Endothelial cell of umbilical vein (primary cell): ENCODE data around the gene PSMA8. TPM values are rescaled to one million over a fixed set of nuclear protein-coding genes. Genes with fewer than 3 reads are reported as not detected.
"Not testable (repeated sequence)": the region's sequence is repeated elsewhere in the genome, so short reads cannot be mapped to it uniquely, and the experiment has no call there.

ENCODE experiments used
- BruUV-seq: library from RNA; stranded (reverse); fragments of 400-500 nt; replicated peaks from 2 replicates; lab custom pipeline; 2021; lab: Mats Ljungman, UMichigan
- CTCF ChIA-PET: fragments of 300-600, 350-600 bp; sonication (Branson Sonifier 250); formaldehyde crosslinking; loops from one replicate; lab custom pipeline; 2021; ENCODE audit warnings: antibody characterized with exemption, inconsistent platforms; lab: Charles Lee
- POLR2A ChIA-PET: fragments of 300-600, 350-600 bp; sonication (Branson Sonifier 250); formaldehyde crosslinking; loops from one replicate; lab custom pipeline; 2021; ENCODE audit warnings: antibody characterized with exemption, inconsistent platforms; lab: Charles Lee
- DNase-seq: peaks from one replicate; pipeline ENCODE4 v3.0.0-alpha.2; 2011; ENCODE audit warnings: low read depth, low spot score
- FAIRE-seq: peaks from 2 replicates; lab custom pipeline; 2011; peaks lifted over from hg19 to GRCh38; lab: Jason Lieb, UNC
- H2AFZ ChIP-seq: 2 replicates; pipeline ENCODE4 v1.6.0; 2012; ENCODE audit warnings: low read depth, low read length, control low read depth, inconsistent platforms
- H3K27ac ChIP-seq: 2 replicates; pipeline ENCODE4 v1.5.1; 2011; ENCODE audit warnings: low read depth, mild to moderate bottlenecking, control low read depth, low read length, moderate library complexity; ENCODE audit not compliant: insufficient read depth
- H3K27me3 ChIP-seq, 2 experiments: 2 replicates each; pipeline versions ENCODE4 v1.6.0 to v1.6.1; 2011; ENCODE audit warnings: low read length in 2 of 2, mixed read lengths in 1 of 2; ENCODE audit not compliant: control insufficient read depth in 2 of 2, insufficient read depth in 2 of 2
- H3K36me3 ChIP-seq, 2 experiments: 2 replicates in 1 of 2; 3 replicates in 1 of 2; pipeline ENCODE4 v1.5.1; 2011; ENCODE audit warnings: low read length in 2 of 2, mild to moderate bottlenecking in 1 of 2, moderate library complexity in 1 of 2; ENCODE audit not compliant: control insufficient read depth in 2 of 2, insufficient read depth in 2 of 2; ENCODE audit errors: extremely low read depth in 1 of 2
- H3K4me1 ChIP-seq: 3 replicates; pipeline ENCODE4 v1.5.1; 2011; ENCODE audit warnings: mild to moderate bottlenecking, low read length; ENCODE audit not compliant: control insufficient read depth, insufficient read depth; ENCODE audit errors: extremely low read depth
- H3K4me2 ChIP-seq: 2 replicates; pipeline ENCODE4 v1.6.1; 2011; ENCODE audit warnings: low read length, control low read depth, mixed read lengths; ENCODE audit not compliant: insufficient read depth
- H3K4me3 ChIP-seq, 3 experiments: fragments of 200-600 bp in 1 of 3; sonication (generic), shearing (Covaris generic) in 1 of 3; replicated peaks in 1 of 3; 2 replicates each; pipeline ENCODE4 v1.5.1; 2011 to 2016; ENCODE audit warnings: control low read depth in 3 of 3, low read length in 3 of 3, mild to moderate bottlenecking in 2 of 3, inconsistent platforms in 1 of 3, low read depth in 1 of 3, moderate library complexity in 1 of 3; ENCODE audit not compliant: insufficient read depth in 1 of 3
- H3K79me2 ChIP-seq: 2 replicates; pipeline ENCODE4 v1.6.0; 2012; ENCODE audit warnings: low read length, inconsistent platforms; ENCODE audit not compliant: control insufficient read depth, insufficient read depth
- H3K9ac ChIP-seq: replicated peaks from 2 replicates; pipeline ENCODE3; 2011; ENCODE audit warnings: low read length, control low read depth; ENCODE audit not compliant: insufficient read depth; ENCODE audit errors: extremely low read depth
- H3K9me1 ChIP-seq: replicated peaks from 3 replicates; pipeline ENCODE4 v1.6.0; 2011; ENCODE audit warnings: mild to moderate bottlenecking, low read length; ENCODE audit not compliant: control insufficient read depth, insufficient read depth; ENCODE audit errors: extremely low read depth
- H3K9me3 ChIP-seq: replicated peaks from 2 replicates; pipeline ENCODE4 v1.5.1; 2012; ENCODE audit warnings: low read length, inconsistent platforms; ENCODE audit not compliant: control insufficient read depth, insufficient read depth
- H4K20me1 ChIP-seq: replicated peaks from 2 replicates; pipeline ENCODE3; 2011; ENCODE audit warnings: mild to moderate bottlenecking, low read length; ENCODE audit not compliant: control insufficient read depth, insufficient read depth; ENCODE audit errors: extremely low read depth
- EZH2 ChIP-seq: IDR thresholded peaks from 2 replicates; pipeline ENCODE4 v1.6.1; 2012; ENCODE audit warnings: borderline replicate concordance, low read depth, mild to moderate bottlenecking, moderate library complexity, low read length, inconsistent platforms; ENCODE audit not compliant: severe bottlenecking
- FOS ChIP-seq: IDR thresholded peaks from 2 replicates; pipeline ENCODE4 v1.6.1; 2011; ENCODE audit warnings: mild to moderate bottlenecking, low read length, moderate library complexity, borderline replicate concordance; ENCODE audit not compliant: insufficient read depth
- GATA2 ChIP-seq: IDR thresholded peaks from 2 replicates; pipeline ENCODE4 v1.7.0; 2011; ENCODE audit warnings: low read depth, mild to moderate bottlenecking, moderate library complexity, mixed read lengths, low read length; ENCODE audit not compliant: insufficient read length, insufficient read depth
- JUN ChIP-seq: IDR thresholded peaks from 2 replicates; pipeline ENCODE4 v1.6.1; 2011; ENCODE audit warnings: borderline replicate concordance, low read depth; ENCODE audit not compliant: insufficient read length, insufficient read depth
- MYC ChIP-seq: IDR thresholded peaks from one replicate; pipeline ENCODE4 v1.6.1; 2011; ENCODE audit warnings: mild to moderate bottlenecking, low read depth, low read length
- POLR2A ChIP-seq: IDR thresholded peaks from 2 replicates; pipeline ENCODE4 v1.6.1; 2012; ENCODE audit warnings: low read depth, mild to moderate bottlenecking, control low read depth, low read length
- POLR2AphosphoS5 ChIP-seq: IDR thresholded peaks from 2 replicates; pipeline ENCODE4 v1.6.1; 2012; ENCODE audit warnings: low read depth, mild to moderate bottlenecking, control low read depth, low read length, moderate library complexity; ENCODE audit not compliant: insufficient read depth
- dilution Hi-C: fragments of 300-500 bp; cut with MboI; formaldehyde crosslinking; loops from one replicate; pipeline ENCODE4 v1.15.0; 2019; ENCODE audit warnings: low sequenced_read_pairs; ENCODE audit not compliant: extremely low pct_ligation_motif_present
- intact Hi-C: fragments of 100-400 bp; cut with micrococcal nuclease; formaldehyde crosslinking; loops from one replicate; pipeline ENCODE4 v1.10.0; 2022
- polyA plus RNA-seq, 4 experiments: library from polyadenylated mRNA; depleted of rRNA in 3 of 4; stranded (reverse) in 3 of 4; unstranded in 1 of 4; fragments of >200 nt; gene quantifications; 2 replicates each; pipeline versions ENCODE4 v1.2.1 to v1.2.3, GENCODE V29; 2011 to 2012; ENCODE audit warnings: missing spikeins in 1 of 4
- total RNA-seq: library from RNA; stranded (reverse); gene quantifications from 2 replicates; pipeline ENCODE4 v1.2.3, GENCODE V29; 2021
- TF ChIP-seq, protein P1 (sequence below), 2 donors: IDR thresholded peaks; 1 replicate in 1 of 2; 2 replicates in 1 of 2; pipeline ENCODE4 v1.5.1; 2011; ENCODE audit warnings: low read length in 2 of 2, mild to moderate bottlenecking in 2 of 2, moderate library complexity in 2 of 2, control low read depth in 1 of 2, inconsistent platforms in 1 of 2, low read depth in 1 of 2; ENCODE audit not compliant: insufficient read depth in 1 of 2; ENCODE audit errors: extremely low read depth in 1 of 2
- TF ChIP-seq, protein P2 (sequence below): IDR thresholded peaks from 2 replicates; pipeline ENCODE4 v1.6.1; 2011; ENCODE audit not compliant: insufficient read depth, insufficient read length

The PSMA8 gene
- total and polyA plus RNA-seq, 2 donors (not counting 3 experiments of a cell fraction or from before 2014, with no cell fraction given) = not detected

DNA sequence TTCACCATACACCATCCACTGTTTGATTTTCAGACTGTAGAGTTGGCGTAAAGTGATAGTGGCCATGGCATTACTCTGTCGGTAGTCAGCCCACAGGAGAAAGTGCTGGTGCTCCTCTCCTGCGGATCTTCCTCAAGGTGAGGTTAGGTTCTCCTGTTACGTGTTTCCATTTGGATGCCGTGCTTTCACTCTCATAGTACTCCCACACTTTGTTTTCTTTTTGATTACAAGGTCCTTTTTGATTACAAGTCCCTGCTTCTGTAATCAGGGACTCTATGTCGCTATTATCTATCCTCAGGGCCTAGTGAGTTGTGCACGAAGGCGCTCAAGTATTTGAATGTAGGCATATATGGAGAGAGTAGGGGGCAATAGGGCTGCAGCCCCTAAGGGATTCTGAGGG lies 96.8 kb downstream of the PSMA8 start:
- no peaks in the 10 kb centered on the region for H3K79me2 ChIP-seq
- BruUV-seq = no TSS peak
- ChIA-PET POLR2A (no interaction called here), CTCF (no interaction called here)
- H3K4me1 ChIP-seq = peaks cover 11% of the 10 kb centered on the region
- no peak overlapping the region for H2AFZ ChIP-seq
- TF ChIP-seq POLR2A (no peak), JUN (no peak)
- no peak overlapping the region for H3K4me3 ChIP-seq
- no peaks in the 10 kb centered on the region for H3K27me3 ChIP-seq
- no peaks in the 10 kb centered on the region for H3K9me3 ChIP-seq
- dilution Hi-C loops = no loop called here
- DNase-seq = no peak
- no peaks in the 10 kb centered on the region for H3K36me3 ChIP-seq
- FAIRE-seq = no peak
- no peak overlapping the region for H3K4me2 ChIP-seq
- H3K9ac ChIP-seq = no peak overlapping the region
- intact Hi-C loops = no loop called here
- no peaks in the 10 kb centered on the region for H3K9me1 ChIP-seq
- H4K20me1 ChIP-seq = no peaks in the 10 kb centered on the region
- H3K27ac ChIP-seq = no peak overlapping the region

DNA sequence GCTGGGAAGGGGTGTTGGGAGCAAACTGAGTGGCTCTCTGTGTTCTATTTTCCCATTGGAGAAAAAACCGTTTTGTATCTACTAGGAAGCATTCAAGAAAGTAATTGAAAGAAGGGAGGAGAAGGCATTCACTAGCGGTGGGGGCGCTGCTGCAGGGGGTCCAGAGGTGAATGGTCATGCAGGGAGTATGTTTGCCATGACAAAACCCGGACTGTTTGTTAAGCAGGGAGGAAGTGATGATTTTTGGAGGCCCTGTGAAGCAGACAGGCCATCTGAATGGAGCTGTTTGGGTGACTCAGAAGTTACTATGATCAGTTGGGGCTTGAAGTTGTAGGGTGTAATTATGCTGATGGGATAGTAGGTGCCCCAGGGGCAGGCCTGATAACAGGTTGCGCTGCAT lies 99.5 kb downstream of the PSMA8 start:
- Histone ChIP-seq H3K79me2 (no peaks in the 10 kb centered on the region), H3K27ac (no peak overlapping the region), H2AFZ (no peak overlapping the region), H3K27me3 (no peaks in the 10 kb centered on the region), H3K4me3 (no peak overlapping the region), H4K20me1 (no peaks in the 10 kb centered on the region), H3K9me3 (no peaks in the 10 kb centered on the region), H3K9me1 (no peaks in the 10 kb centered on the region), H3K36me3 (no peaks in the 10 kb centered on the region), H3K4me2 (no peak overlapping the region), H3K9ac (no peak overlapping the region), H3K4me1 (no peaks in the 10 kb centered on the region)
- FAIRE-seq = no peak
- POLR2A ChIA-PET = no interaction called here
- dilution Hi-C loops = no loop called here
- no TSS peak for BruUV-seq
- intact Hi-C loops = no loop called here
- DNase-seq = no peak
- CTCF ChIA-PET = no interaction called here
- TF ChIP-seq MYC = no peak
- TF ChIP-seq POLR2A = no peak
- TF ChIP-seq POLR2AphosphoS5 = no peak
- no peak for TF ChIP-seq GATA2
- TF ChIP-seq JUN = no peak
- TF ChIP-seq EZH2 = no peak
- TF ChIP-seq FOS = no peak
- TF ChIP-seq, protein P1, sequence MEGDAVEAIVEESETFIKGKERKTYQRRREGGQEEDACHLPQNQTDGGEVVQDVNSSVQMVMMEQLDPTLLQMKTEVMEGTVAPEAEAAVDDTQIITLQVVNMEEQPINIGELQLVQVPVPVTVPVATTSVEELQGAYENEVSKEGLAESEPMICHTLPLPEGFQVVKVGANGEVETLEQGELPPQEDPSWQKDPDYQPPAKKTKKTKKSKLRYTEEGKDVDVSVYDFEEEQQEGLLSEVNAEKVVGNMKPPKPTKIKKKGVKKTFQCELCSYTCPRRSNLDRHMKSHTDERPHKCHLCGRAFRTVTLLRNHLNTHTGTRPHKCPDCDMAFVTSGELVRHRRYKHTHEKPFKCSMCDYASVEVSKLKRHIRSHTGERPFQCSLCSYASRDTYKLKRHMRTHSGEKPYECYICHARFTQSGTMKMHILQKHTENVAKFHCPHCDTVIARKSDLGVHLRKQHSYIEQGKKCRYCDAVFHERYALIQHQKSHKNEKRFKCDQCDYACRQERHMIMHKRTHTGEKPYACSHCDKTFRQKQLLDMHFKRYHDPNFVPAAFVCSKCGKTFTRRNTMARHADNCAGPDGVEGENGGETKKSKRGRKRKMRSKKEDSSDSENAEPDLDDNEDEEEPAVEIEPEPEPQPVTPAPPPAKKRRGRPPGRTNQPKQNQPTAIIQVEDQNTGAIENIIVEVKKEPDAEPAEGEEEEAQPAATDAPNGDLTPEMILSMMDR (IDR thresholded peaks at IDR 0.05; ENCODE audit: extremely low read depth in 1 of 2, insufficient read depth in 1 of 2, low read depth in 1 of 2, low read length in 2 of 2) = no peak
- TF ChIP-seq, protein P2, sequence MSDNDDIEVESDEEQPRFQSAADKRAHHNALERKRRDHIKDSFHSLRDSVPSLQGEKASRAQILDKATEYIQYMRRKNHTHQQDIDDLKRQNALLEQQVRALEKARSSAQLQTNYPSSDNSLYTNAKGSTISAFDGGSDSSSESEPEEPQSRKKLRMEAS = no peak

DNA sequence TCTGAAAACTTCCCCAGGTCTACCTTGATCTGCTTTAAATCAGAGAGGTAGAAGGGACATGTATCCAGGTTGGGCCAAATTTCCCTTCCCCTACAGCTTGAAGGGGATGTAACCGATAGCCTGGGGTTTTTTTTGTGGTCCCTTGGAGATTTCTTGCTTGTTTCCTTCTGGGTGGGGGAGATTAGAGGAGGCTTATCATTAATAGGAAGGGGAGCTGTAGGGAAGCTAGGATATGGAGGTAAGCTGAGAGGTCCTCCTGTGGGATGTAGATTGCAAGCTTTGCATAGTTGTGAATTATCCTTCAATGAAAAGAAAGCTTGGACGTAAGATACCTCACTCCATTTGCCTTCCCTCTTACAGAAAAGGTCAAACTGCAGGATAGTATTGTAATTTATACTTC lies 103.7 kb downstream of the PSMA8 start:
- H3K79me2 ChIP-seq, H3K27me3 ChIP-seq, FAIRE-seq, CTCF ChIA-PET, H3K9me1 ChIP-seq, H3K4me2 ChIP-seq, BruUV-seq, H3K9me3 ChIP-seq, H2AFZ ChIP-seq, H3K36me3 ChIP-seq, POLR2A ChIA-PET, H3K9ac ChIP-seq, H3K27ac ChIP-seq, H4K20me1 ChIP-seq, H3K4me1 ChIP-seq, dilution Hi-C loops, DNase-seq, H3K4me3 ChIP-seq, intact Hi-C loops: not testable (repeated sequence)
